G401 (cell line): ENCODE measurements around the gene C3. TPM values are rescaled to one million over a fixed set of nuclear protein-coding genes. Genes with fewer than 3 reads are reported as not detected.
"Not testable (repeated sequence)": the region's sequence is repeated elsewhere in the genome, so short reads cannot be mapped to it uniquely, and the experiment has no call there.

Source experiments
- DNase-seq: peaks from one replicate; pipeline ENCODE4 v3.0.0-alpha.2; 2015; ENCODE audit warnings: low spot score
- in situ Hi-C: cut with HindIII; loops from 2 replicates; pipeline ENCODE4 v1.10.0; 2016; ENCODE audit warnings: low sequenced_read_pairs, mixed read lengths
- total RNA-seq: library from RNA; depleted of rRNA; stranded (reverse); fragments of >200 nt; shearing (Covaris generic); gene quantifications from 2 replicates; pipeline ENCODE4 v1.2.3, GENCODE V29; 2014

The C3 gene
- total RNA-seq, 1 experiment from 2014 or later, result 2.1 TPM

- in situ Hi-C loops, result no loop called here
- no peak for DNase-seq
These were observed 29.6 kb upstream of the C3 start for GRCh38 chr19:6750062-6750461.

- in situ Hi-C loops, DNase-seq: not testable (repeated sequence)
These were observed 28.1 kb upstream of the C3 start for GRCh38 chr19:6748543-6748942.

- no peak for DNase-seq
- in situ Hi-C loops, result no loop called here
These were observed 25.5 kb upstream of the C3 start for GRCh38 chr19:6745965-6746364.

- no peak for DNase-seq
- in situ Hi-C loops, result no loop called here
These were observed 24.2 kb upstream of the C3 start for GRCh38 chr19:6744381-6745301.

GRCh38 chr19:6743714-6744380 is 23.4 kb upstream of the C3 start:
- no peak for DNase-seq
- in situ Hi-C loops, result no loop called here

GRCh38 chr19:6743066-6743465 is 22.6 kb upstream of the C3 start:
- no peak for DNase-seq
- in situ Hi-C loops, result no loop called here

GRCh38 chr19:6740589-6741343 is 20.3 kb upstream of the C3 start:
- in situ Hi-C loops, result no loop called here
- DNase-seq, result no peak

GRCh38 chr19:6739883-6740588 is 19.6 kb upstream of the C3 start:
- no peak for DNase-seq
- in situ Hi-C loops, result no loop called here

- in situ Hi-C loops, result no loop called here
- peak; percentile 68 for DNase-seq
These were observed 19.0 kb upstream of the C3 start, which contains the start of gene TRIP10 for GRCh38 chr19:6739390-6739882. Gene TRIP10, plus strand, starts transcription at chr19:6739680. Its CDS starts 82 bp downstream, at chr19:6739762.

GRCh38 chr19:6738787-6739389 is 18.4 kb upstream of the C3 start:
- in situ Hi-C loops, result no loop called here
- no peak for DNase-seq

GRCh38 chr19:6737873-6738786 is 17.7 kb upstream of the C3 start:
- in situ Hi-C loops, result no loop called here
- DNase-seq, result peak; percentile 62

- in situ Hi-C loops, result no loop called here
These were observed 16.9 kb upstream of the C3 start, which contains the start of gene GPR108 for GRCh38 chr19:6737284-6737872. Gene GPR108, minus strand, starts transcription at chr19:6737580. Its CDS starts 4 bp downstream, at chr19:6737576.

GRCh38 chr19:6736917-6737283 is 16.4 kb upstream of the C3 start:
- in situ Hi-C loops, result no loop called here
- no peak for DNase-seq

More at GRCh38 chr19:6737284-6737872, 16.9 kb upstream of the C3 start, which contains the start of gene GPR108:
- DNase-seq, result peak; percentile 100

- DNase-seq, result peak; percentile 78
These were observed 15.9 kb upstream of the C3 start for GRCh38 chr19:6736169-6736916.

GRCh38 chr19:6735181-6735911 is 14.9 kb upstream of the C3 start:
- no peak for DNase-seq
- in situ Hi-C loops, result no loop called here

More at GRCh38 chr19:6736169-6736916, 15.9 kb upstream of the C3 start:
- in situ Hi-C loops, result no loop called here
